NK-92 (cell line): ENCODE results near the gene TNFSF15.

Experiments
- DNase-seq: peaks from one replicate; lab custom pipeline; 2025; ENCODE audit not compliant: unreplicated experiment; lab: John Stamatoyannopoulos, UW

TNFSF15 gene

DNA sequence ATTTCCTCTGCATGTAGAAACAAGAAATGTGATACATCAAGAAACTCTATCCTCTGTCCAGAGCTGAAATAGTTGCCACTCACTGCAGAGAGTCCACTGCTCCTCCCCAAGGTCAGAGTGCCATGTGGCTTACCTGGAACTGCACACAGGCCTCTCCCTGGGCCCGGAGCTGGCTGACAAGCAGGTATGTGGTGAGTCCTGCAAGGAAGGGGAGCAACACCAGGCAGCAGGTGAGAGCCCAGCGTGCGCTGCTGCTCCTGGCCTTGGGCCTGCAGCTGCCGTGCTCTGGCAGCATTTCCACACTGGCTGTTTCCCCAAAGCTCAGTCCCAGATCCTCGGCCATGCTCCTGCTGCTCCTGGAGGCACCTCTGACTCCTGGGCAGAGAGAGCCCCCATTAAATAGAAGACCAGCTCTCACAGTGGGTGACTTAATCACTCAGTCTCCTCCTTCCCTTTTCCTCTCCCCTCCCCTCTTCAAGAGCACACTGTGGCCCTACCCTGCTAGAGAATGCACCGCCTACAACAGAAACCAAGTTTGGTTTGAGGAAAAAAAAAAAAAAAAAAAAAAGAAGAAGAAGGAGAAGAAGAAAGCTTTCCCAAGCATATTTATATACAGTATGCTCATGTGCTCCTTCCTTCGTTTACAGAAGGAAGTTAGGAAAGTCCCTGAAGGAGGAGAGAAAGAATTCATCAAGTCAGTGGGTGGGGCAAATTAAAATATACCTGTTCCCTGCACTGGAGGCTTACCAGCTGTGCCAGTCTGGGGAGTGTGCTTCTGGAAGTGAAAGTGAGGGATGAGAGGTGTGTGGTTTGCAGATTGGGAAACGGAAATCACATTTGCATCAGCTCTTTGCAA, at the start of gene TNFSF15:
Gene TNFSF15, minus strand, starts transcription at position 370 of the 856 bp plus-strand sequence. Its CDS starts 27 bp downstream, at position 343.
- no peak for DNase-seq

DNA sequence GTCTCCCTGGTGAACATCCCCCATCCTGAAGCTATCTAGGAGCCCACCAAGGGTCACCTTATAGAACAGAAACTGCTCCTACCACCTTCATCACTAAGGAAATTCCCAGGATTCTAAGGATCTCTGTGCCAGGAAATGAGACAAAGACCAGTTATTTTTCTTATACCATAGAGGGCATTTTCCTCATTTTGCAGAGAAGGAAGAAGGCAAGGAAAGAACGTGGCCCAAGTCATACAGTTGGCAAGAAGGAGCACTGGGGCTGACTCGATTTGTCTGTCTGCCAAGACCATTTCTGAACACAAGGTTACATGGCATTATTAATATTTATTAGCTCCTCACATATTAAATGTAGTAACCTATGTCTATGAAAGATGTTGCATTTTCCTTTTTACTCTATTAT, 49.6 kb upstream of the TNFSF15 start:
- DNase-seq, result no peak

DNA sequence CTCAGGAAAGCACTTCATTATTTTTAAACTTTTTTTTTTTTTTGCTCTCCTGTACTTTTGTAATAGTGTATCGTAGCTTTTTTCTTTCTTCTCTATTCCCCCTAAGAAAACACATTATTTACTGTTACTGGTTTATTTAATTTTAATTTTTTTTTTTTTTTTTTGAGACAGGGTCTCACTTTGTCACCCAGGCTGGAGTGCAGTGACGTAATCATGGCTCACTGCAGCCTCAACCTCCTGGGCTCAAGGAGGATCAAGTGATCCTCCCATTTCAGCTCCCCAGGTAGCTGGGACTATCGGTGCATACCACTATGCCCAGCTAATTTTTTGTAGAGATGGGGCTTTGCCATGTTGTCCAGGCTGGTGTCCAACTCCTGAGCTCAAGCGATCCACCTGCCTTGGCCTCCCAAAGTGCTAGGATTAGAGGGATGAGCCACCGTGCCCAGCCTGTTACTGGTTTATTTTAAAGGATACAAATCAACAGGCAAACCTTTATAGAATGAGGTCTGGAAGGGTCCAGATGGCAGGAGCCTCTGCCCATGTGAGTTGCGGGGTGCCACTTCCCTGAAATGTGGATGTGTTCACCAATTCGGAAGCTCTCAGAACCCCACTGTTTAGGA, 49.0 kb upstream of the TNFSF15 start:
- DNase-seq, result no peak

DNA sequence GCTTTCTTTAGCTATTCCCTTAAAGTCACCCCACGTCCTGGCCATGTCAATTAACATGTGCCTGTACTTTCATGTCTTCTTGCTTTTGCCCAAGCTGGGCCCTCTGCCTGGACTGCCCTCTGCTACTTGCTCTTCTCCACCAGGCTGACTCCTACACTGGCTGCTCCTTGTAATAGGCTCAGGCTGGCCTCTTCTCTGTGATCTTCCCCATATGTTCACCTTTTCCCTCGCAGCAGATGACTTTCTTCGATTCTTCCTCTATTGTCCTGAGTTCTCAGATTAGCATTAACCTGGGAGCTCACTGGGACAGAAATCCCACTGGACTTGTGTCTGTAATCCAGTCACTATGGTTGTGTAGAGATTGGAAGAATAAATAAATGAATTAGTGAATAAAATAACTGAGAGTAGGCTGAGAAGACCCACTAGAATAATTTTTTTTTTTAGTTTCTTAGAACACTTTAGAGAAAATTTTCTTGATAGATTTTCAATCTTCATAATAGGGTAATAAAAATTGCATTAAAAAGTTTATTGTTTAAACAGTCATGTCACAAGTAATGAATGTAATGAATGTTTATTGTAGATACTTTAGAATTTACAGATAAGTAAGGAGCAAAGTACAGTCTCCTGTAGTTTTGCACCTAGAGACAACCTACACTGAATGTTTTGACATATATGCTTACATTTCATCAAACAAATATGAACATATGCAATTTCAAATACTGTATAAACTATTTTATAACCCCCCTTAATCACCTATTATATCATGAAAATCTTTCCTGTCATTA, 47.4 kb upstream of the TNFSF15 start:
- DNase-seq, result no peak

DNA sequence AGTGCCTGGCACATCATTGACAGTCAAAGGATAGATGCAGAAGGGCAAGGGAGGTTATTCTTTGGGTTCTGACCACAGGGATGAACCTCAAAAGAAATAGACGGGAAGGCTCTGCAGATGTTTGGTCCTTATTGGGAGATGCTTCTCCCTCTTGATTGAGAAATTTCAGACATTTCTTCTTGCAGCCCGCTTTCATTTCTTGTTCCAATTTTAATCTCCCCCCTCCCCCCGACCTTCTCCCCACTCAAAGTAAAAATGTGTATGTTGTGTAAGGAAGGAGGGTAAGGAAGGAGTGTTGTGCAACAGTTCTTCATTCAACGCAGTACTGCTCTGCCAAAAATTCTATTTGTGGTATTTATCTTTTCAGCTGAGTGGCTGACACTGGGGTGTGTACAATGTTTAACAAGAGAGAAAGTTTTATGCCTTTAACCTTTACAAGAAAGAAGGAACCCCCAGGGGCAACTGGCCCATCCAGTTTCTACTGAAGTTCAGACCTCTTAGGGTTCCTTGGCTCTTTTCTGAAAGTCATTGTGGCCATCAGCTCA, 46.3 kb upstream of the TNFSF15 start:
- no peak for DNase-seq

DNA sequence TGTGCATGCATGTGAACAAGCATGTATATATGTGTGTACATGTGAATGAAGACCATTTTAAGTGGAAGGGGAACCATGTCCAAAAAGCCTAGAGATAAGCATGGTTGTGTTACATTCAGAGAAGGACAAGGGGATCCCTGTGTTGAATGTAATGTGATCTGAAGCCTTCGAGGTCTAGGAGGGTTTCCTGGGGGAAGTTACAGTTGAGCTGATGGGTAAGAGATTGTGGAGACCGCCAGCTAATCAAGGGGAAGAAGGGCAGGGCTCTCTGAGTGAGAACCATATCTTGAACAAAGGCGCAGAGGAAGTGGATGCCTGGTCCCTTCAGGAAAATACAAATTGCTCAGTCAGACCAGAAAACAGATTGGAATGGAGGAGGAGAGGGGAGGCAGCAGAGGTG, 45.5 kb upstream of the TNFSF15 start:
- DNase-seq, result no peak

DNA sequence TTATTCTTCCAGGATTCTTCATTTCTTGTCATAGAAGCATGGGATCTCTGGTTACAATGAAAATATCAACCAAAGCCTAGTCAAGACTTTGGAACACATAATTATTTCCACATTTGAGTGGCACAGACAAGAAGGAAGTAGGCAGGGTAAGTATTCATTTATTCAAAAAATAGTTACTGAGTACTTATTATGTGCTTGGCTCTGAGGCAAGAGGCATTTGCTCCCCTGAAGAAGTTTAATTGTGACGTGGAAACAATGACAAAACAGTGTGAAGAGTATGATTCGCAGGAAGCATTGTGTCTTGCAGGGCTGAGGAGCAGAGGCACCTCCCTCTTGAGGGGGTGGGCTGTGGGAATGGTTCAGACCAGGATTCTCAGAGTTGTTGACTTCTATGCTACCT, 45.0 kb upstream of the TNFSF15 start:
- DNase-seq, result no peak

DNA sequence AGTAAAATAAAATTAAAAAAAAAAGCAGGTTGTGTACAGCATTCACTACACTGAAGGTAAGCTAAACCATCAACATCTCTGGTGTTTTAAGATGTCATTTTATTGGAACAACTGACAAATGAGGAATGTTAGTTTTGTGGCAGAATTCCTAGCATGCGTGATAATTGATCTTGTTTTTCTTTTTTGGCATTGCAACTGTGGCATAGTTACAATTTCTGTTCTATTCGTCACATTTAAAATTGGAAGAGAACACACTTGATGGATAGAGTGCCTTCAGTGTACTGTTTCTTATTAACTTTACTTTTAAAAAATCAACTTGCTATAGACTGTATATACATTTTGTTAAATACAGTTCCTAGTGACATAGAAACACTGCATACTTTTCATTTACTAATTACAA, 43.6 kb upstream of the TNFSF15 start:
- DNase-seq, result no peak

DNA sequence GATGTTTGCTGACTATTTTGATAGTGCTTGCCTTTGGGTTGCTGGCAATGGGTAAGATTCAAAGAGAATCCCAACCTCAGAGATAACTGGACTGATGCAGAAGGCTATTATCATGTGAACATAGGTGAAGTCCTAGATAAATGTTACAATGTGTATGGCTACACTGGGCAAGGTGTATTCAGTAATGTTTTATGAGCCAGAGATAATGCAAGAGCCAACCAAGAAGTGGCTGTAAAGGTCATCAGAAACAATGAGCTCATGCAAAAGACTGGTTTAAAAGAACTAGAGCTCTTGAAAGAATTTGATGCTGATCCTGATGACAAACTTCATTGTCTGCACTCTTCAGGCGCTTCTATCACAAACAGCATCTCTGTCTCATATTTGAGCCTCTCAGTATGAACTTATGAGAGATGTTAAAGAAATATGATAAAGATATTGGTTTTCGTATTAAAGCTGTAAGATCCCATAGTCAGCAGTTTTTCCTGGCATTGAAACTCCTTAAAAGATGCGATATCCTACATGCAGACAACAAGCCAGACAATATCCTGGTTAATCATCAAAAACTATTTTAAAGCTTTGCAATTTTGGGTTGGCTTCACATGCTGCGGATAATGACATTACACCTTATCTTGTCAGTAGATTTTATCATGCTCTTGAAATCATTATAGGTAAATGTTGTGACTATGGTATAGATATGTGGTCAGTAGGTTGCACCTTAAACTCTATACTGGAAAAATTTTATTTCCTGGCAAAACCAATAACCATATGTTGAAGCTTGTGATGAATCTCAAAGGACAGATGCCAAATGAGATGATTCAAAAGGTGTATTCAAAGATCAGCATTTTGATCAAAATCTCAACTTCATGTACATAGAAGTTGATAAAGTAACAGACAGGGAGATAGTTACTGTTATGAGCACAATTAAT, 41.9 kb upstream of the TNFSF15 start:
- no peak for DNase-seq

DNA sequence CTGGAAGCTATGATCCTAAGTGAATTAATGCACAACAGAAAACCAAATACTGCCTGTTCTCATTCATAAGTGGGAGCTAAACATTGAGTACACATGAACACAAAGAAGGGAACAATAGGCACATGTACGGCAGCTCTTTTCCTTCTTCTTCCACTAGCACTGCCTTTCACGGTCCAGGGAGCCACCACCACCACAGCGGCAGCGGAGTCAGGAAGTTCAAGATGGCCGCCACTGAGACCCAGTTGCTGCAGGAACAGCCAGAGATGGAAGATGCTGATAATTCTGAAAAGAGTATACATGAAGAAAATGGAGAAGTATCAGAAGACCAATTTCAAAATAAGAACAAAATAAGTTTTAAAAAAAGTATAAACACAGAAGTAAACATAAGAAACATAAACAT, 39.5 kb upstream of the TNFSF15 start:
- DNase-seq, result no peak

DNA sequence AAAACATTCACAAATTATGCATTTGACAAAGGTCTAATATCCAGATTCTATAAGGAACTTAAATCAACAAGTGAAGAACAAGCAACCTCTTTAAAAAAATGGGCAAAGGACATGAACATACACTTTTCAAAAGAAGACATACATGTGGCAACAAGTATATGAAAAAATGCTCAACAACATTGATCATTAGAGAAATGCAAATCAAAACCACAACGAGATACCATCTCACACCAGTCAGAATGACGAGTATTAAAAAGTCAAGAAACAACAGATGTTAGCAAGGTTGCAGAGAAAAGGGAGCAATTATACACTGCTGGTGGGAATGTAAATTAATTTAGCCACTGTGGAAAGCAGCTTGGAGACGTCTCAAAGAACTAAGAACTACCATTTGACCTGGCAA, 38.9 kb upstream of the TNFSF15 start:
- no peak for DNase-seq

DNA sequence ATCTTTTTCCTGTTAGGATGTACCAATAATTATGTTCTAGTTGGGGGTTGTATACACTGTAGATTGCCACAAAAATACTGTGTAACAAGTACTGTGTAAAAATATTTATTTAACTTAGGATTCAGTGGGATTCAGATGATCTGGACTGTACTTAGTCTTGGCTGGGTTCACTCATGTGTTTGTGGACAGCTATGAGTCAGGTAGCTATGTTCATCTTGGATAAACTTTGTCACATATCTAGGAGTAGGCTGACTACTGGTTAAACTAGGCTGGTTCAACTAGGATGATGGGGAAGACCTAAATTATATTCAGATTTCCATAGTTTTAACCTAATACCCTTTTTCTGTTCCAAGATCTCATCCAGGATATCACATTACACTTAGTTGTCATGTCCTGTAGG, 32.1 kb upstream of the TNFSF15 start:
- no peak for DNase-seq

DNA sequence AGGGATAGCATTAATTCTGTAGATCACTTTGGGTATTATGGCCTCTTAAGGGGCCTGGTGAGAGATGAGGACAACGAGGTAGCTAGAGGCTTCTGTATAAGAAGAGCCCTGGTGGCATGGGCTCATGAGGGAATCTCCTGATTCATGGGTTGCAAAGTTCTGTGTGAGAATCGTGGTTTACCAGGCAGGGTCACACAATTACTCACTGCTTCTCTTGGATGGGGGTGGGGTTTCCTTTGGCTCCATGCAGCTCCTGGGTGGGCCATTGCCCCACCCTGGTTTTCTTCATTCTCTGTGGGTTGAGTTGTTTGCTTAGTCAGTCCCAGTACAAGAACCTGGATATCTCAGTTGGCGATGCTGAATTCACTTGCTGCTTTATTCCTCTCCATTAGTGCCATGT, 30.9 kb upstream of the TNFSF15 start:
- DNase-seq, result no peak

DNA sequence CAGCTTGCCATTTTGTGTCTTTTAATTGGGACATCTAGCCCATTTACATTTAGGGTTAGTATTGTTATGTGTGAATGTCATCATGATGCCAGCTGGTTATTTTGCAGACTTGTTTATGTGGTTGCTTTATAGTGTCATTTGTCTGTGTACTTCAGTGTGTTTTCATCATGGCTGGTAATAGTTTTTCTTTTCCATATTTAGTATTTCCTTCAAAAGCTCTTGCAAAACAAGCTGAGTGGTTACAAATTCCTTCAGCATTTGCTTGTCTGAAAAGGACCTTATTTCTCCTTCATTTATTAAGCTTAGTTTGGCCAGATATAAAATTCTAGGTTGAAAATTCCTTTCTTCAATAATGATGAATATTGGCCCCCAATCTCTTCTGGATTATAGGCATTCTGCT, 28.5 kb upstream of the TNFSF15 start:
- no peak for DNase-seq

DNA sequence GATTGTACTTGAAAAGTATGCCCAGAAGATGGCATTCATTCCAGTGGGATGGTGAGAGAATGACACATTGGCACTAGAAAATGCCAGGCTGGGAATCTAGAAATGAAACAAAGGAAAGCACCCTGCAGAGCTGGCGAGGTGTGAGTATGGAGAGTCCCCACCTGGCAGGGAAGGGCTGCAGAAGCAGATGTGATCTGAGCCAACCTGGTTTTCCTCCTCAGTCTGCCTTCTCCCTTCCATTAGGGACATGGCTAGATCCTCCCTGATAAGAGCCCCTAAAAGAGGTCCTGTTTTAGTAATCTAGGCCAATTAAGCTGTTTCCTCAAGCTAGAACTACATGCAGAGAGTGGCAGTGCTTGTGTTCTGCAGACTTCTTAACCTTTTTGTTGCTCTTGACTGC, 24.7 kb upstream of the TNFSF15 start:
- DNase-seq, result no peak

DNA sequence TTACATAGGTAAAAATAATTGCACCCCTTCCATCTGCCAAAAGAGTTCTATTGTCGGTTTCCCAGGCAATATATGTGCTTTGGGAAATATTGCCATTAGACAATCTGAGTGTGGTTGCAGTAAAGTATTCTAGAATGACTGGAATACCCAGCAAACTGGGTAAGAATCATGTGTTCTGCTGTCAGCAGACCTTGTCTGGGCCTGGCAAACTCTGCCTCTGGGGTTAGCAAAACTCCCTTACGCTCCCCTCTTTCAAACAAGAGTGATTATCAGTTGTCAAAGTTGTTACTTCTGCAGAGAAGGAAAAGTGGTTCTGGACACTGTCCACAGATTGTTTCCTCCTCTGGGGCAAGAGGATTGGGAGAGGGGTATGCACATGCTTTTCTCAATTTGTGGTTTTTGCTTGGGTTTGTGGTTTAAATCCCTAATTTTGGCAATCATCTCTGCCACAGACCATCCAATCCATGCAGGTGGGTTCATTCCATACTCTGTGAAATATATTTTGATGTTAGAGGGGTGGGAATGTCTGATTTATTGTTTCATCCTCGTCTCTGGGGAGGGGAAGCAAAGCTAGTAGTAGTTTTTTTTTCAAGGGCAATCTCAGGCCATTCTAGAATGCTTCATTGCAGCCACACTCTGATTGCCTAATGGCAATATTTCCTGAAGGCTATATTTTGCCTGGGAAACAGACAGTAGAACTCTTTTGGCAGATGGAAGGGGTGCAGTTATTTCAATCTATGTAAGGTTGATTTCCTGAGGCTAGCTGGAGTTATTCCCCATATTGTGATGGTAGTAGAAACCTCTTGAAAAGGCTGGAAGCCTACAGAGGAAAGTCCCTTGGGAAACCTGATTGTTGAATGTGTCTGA, 24.0 kb upstream of the TNFSF15 start:
- no peak for DNase-seq

DNA sequence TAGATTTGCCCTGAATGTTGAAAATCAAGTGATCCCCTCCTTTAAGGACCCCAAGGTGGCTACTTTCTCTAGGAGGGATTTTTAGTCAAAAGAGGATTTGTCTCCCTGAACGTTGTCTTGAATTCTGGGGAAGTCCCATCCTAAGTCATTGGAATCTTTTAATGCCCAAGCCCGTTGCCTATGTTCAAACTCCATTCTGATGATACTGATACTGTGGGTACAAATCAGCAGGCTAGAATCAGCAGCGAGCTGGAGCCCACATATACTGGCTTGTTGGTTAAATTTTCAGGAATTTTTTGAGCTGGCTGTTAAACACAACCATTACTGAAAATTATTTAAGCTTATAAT, 22.4 kb upstream of the TNFSF15 start:
- no peak for DNase-seq

DNA sequence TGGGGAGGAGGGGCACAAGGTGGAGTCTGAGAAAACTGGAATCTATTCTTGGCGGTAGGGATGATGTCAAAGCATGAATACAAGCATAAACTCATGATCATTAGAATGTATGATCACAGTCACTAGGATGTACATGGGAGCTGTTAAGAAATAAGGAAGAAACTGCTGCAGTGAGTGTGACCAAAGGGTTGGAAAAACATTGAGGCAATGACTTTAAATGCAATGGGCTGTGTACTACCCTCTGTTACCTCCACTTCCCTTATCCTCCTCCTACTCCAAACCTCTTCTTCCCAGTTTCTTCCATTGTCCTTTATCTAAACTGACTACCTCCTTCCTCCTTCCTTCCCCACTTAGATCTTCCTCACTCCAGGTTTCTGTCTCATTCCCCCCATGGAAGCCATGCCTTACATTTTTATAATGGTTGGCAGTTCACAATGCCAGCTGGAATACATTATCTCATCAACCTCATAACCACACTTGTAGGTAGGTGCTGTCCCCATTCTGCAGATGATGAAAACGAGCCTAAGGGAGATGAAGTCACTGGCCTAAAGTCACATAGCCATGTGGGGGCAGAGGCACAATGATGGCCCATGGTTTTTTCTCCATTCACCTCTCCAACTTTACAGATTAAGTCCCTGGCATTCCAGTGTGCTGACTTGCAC, 21.9 kb upstream of the TNFSF15 start:
- DNase-seq, result no peak

DNA sequence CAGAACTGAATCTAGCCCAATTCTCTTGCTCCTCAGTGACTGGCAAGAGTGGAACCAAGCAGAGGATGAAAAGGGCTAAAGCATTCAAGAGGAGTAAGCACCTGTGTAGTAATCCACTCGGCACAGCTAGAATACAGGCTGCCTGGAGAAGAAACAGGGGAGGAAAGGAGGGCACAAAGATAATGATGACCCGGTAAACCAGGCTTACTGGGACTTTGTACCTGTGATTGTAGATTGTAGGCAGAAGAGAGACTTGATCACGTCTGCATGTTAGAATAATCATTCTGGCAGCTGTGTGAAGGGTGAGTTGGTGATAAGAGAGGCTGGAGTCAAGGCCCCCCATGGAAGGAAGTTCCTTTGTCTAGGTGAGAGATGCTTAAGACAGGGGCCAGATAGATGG, 20.6 kb upstream of the TNFSF15 start:
- no peak for DNase-seq
